ENCODE results near the gene ASB4. TPM values are rescaled to one million over a fixed set of nuclear protein-coding genes. Genes with fewer than 3 reads are reported as not detected.

Gene ASB4
- total RNA-seq, 1 experiment from 2014 or later = not detected

DNA sequence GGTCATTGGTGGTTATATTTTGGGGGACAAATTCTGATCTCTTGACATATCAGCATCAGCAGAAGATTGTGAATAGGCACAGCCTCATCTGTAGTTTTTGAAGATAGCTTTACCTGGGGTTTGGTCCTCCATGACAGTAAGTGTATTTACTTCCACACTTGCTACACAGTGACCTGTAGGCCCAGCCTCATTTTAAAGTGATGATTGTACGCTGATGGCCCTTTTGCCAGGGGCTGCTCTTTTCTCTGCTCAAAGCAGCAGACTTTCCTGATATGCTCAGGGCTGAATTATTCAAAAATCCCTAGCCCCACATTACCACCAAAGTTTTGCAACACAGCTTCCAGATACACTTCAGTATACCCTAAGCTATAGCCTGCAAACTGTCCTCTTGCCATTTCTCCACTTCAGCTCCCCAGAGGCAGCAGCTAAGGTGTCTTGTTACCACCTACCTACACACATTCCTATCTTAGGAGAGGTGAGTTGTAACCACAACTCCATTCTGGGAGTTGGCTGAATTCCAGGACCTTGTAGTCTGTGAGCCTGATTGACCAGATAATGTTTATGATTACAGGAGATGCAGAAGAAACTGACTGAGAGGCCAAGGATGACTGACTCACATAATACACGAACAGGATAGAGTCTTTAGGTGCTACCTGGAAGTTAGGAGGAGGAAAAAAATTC lies 6.0 kb downstream of the ASB4 start:
- no peaks in the 10 kb centered on the region for H3K27me3 ChIP-seq (ENCODE audit: insufficient read depth, low read depth)
- H3K27ac ChIP-seq = no peak overlapping the region
- no peak overlapping the region for H3K4me3 ChIP-seq
- no peak overlapping the region for H2AFZ ChIP-seq
- intact Hi-C loops (cut with micrococcal nuclease; ENCODE audit: unreplicated experiment) = loop anchor here (2.0 kb wide), 1 partner anchor 59 kb away; no protein-coding TSS in a partner anchor
- POLR2A ChIA-PET (ENCODE audit: unreplicated experiment) = interaction anchor here (0.6 to 0.7 kb wide), 2 partner anchors 93 to 97 kb away, joined by 3 to 6 read pairs; no protein-coding TSS in a partner anchor
- H3K4me1 ChIP-seq (replicated peaks; ENCODE audit: insufficient read depth) = peaks cover 28% of the 10 kb centered on the region
- CTCF ChIA-PET = interaction anchor here (0.5 to 2.1 kb wide), 6 partner anchors 15 to 1809 kb away, joined by 3 to 7 read pairs (median 3); no protein-coding TSS in a partner anchor
- H3F3A ChIP-seq (ENCODE audit: insufficient read depth, low read depth) = peaks cover 8% of the 10 kb centered on the region
- peak; percentile 87 to 95 for DNase-seq
- H4K20me1 ChIP-seq (ENCODE audit: insufficient read depth) = no peaks in the 10 kb centered on the region
- H3K79me2 ChIP-seq (ENCODE audit: low read depth) = no peaks in the 10 kb centered on the region
- no TSS peak for BruUV-seq (replicated peaks)
- H3K9me3 ChIP-seq (ENCODE audit: insufficient read depth, low read depth) = no peaks in the 10 kb centered on the region; the same call in 1 of the 2 replicates
- H3K36me3 ChIP-seq (ENCODE audit: low read depth) = no peaks in the 10 kb centered on the region
- H3K4me2 ChIP-seq = peak overlapping the region; percentile 35
- H3K9me2 ChIP-seq (ENCODE audit: insufficient read depth) = no peaks in the 10 kb centered on the region
- TF ChIP-seq, protein P1, sequence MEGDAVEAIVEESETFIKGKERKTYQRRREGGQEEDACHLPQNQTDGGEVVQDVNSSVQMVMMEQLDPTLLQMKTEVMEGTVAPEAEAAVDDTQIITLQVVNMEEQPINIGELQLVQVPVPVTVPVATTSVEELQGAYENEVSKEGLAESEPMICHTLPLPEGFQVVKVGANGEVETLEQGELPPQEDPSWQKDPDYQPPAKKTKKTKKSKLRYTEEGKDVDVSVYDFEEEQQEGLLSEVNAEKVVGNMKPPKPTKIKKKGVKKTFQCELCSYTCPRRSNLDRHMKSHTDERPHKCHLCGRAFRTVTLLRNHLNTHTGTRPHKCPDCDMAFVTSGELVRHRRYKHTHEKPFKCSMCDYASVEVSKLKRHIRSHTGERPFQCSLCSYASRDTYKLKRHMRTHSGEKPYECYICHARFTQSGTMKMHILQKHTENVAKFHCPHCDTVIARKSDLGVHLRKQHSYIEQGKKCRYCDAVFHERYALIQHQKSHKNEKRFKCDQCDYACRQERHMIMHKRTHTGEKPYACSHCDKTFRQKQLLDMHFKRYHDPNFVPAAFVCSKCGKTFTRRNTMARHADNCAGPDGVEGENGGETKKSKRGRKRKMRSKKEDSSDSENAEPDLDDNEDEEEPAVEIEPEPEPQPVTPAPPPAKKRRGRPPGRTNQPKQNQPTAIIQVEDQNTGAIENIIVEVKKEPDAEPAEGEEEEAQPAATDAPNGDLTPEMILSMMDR (conservative IDR thresholded peaks at IDR 0.05) = no peak
- TF ChIP-seq EZH2 (IDR thresholded peaks at IDR 0.05; ENCODE audit: low read depth) = no peak

DNA sequence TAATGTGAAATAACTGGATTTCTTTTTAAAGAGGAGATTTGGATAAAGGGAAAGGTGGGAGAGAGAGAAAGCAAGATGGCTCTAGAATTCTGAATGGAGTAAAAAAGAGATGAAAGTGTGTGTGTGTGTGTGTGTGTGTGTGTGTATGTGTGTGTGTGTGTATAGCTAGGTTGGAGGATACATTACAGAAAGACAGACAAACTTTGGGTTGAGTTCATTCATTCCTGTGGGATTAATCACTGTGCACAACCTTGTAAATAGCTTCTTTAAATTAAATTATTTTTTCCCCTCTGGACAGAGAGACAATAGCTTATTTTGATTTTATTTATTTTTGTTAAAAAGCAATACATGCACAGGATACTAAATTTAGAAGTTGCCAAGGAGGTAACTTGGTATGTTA lies 7.5 kb downstream of the ASB4 start:
- no peak overlapping the region for H2AFZ ChIP-seq
- POLR2A ChIA-PET (ENCODE audit: unreplicated experiment) = interaction anchor here (0.6 to 0.7 kb wide), 3 partner anchors 10 to 1161 kb away, joined by 4 to 11 read pairs (median 5); no protein-coding TSS in a partner anchor
- no peaks in the 10 kb centered on the region for H3K79me2 ChIP-seq (ENCODE audit: low read depth)
- no peak for DNase-seq
- TF ChIP-seq, protein P1 (conservative IDR thresholded peaks at IDR 0.05) = no peak
- no peak for TF ChIP-seq EZH2 (IDR thresholded peaks at IDR 0.05; ENCODE audit: low read depth)
- H3K4me3 ChIP-seq = no peak overlapping the region
- H3K4me2 ChIP-seq = no peak overlapping the region
- no TSS peak for BruUV-seq (replicated peaks)
- no peaks in the 10 kb centered on the region for H3K9me2 ChIP-seq (ENCODE audit: insufficient read depth)
- intact Hi-C loops (cut with micrococcal nuclease; ENCODE audit: unreplicated experiment) = loop anchor here (2.0 kb wide), 1 partner anchor 58 kb away; no protein-coding TSS in a partner anchor
- H3K4me1 ChIP-seq (replicated peaks; ENCODE audit: insufficient read depth) = peaks cover 28% of the 10 kb centered on the region
- no peaks in the 10 kb centered on the region for H4K20me1 ChIP-seq (ENCODE audit: insufficient read depth)
- H3K36me3 ChIP-seq (ENCODE audit: low read depth) = no peaks in the 10 kb centered on the region
- H3F3A ChIP-seq (ENCODE audit: insufficient read depth, low read depth) = peaks cover 8% of the 10 kb centered on the region
- no peaks in the 10 kb centered on the region for H3K27me3 ChIP-seq (ENCODE audit: insufficient read depth, low read depth)
- H3K9me3 ChIP-seq (ENCODE audit: insufficient read depth, low read depth) = no peaks in the 10 kb centered on the region; the same call in 1 of the 2 replicates
- H3K27ac ChIP-seq = no peak overlapping the region
- CTCF ChIA-PET = interaction anchor here (0.6 kb wide), 1 partner anchor 58 kb away, joined by 3 read pairs; the partner anchor contains the start of gene PON2

DNA sequence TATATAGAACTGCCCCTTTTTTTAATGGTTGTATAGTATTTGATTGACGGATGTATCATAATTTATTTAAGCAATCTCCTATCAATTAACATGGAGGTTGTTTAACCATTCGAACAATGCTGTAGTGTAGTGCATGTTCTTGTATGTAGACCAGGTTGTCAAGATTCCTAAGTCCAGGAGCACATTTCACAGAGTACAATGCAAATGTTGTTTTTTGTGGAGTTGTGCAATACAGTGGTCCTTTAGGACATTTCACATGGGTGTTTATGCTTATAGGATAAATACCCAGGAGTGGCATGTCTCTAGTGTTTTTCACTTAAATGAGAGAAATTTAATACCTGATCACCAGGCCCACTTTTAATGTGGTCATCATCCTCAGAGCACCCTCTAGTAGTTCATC lies 8.1 kb downstream of the ASB4 start:
- CTCF ChIA-PET = no interaction called here
- POLR2A ChIA-PET (ENCODE audit: unreplicated experiment) = no interaction called here

More for the DNA sequence above, 8.1 kb downstream of the ASB4 start:
- H3K27ac ChIP-seq = no peak overlapping the region
- peaks cover 28% of the 10 kb centered on the region for H3K4me1 ChIP-seq (replicated peaks; ENCODE audit: insufficient read depth)
- intact Hi-C loops (cut with micrococcal nuclease; ENCODE audit: unreplicated experiment) = loop anchor here (2.0 kb wide), 1 partner anchor 57 kb away; no protein-coding TSS in a partner anchor
- H2AFZ ChIP-seq = no peak overlapping the region
- H3K4me2 ChIP-seq = no peak overlapping the region
- H3F3A ChIP-seq (ENCODE audit: insufficient read depth, low read depth) = peaks cover 8% of the 10 kb centered on the region
- DNase-seq = no peak
- H3K4me3 ChIP-seq = no peak overlapping the region
- no peaks in the 10 kb centered on the region; the same call in 1 of the 2 replicates for H3K9me3 ChIP-seq (ENCODE audit: insufficient read depth, low read depth)
- TF ChIP-seq, protein P1 (conservative IDR thresholded peaks at IDR 0.05) = no peak
- TF ChIP-seq EZH2 (IDR thresholded peaks at IDR 0.05; ENCODE audit: low read depth) = no peak
- H3K79me2 ChIP-seq (ENCODE audit: low read depth) = no peaks in the 10 kb centered on the region
- no peaks in the 10 kb centered on the region for H3K9me2 ChIP-seq (ENCODE audit: insufficient read depth)
- no peaks in the 10 kb centered on the region for H3K36me3 ChIP-seq (ENCODE audit: low read depth)
- H4K20me1 ChIP-seq (ENCODE audit: insufficient read depth) = no peaks in the 10 kb centered on the region
- no TSS peak for BruUV-seq (replicated peaks)
- no peaks in the 10 kb centered on the region for H3K27me3 ChIP-seq (ENCODE audit: insufficient read depth, low read depth)
